Measurements from ENCODE around the gene SUGCT.

Gene SUGCT

GRCh38 chr7:40842641-40843040, 707.8 kb downstream of the SUGCT start:
- in situ Hi-C loops (cut with HindIII; ENCODE audit: low sequenced_read_pairs), result no loop called here

GRCh38 chr7:40843338-40843985, 708.7 kb downstream of the SUGCT start:
- in situ Hi-C loops (cut with HindIII; ENCODE audit: low sequenced_read_pairs), result no loop called here

GRCh38 chr7:40845943-40846342, 711.1 kb downstream of the SUGCT start:
- in situ Hi-C loops (cut with HindIII; ENCODE audit: low sequenced_read_pairs), result no loop called here

GRCh38 chr7:40847921-40848320, 713.1 kb downstream of the SUGCT start:
- in situ Hi-C loops (cut with HindIII; ENCODE audit: low sequenced_read_pairs), result no loop called here

- in situ Hi-C loops (cut with HindIII; ENCODE audit: low sequenced_read_pairs), result no loop called here
Measured at GRCh38 chr7:40848541-40849221, 713.9 kb downstream of the SUGCT start.

GRCh38 chr7:40850017-40850416, 715.2 kb downstream of the SUGCT start:
- in situ Hi-C loops (cut with HindIII; ENCODE audit: low sequenced_read_pairs), result no loop called here

- in situ Hi-C loops (cut with HindIII; ENCODE audit: low sequenced_read_pairs), result no loop called here
Measured at GRCh38 chr7:40851001-40851400, 716.2 kb downstream of the SUGCT start.

- in situ Hi-C loops (cut with HindIII; ENCODE audit: low sequenced_read_pairs), result no loop called here
Measured at GRCh38 chr7:40859076-40859475, 724.3 kb downstream of the SUGCT start.

GRCh38 chr7:40859965-40860543, 725.2 kb downstream of the SUGCT start:
- in situ Hi-C loops (cut with HindIII; ENCODE audit: low sequenced_read_pairs), result no loop called here

GRCh38 chr7:40865441-40866233, 730.8 kb downstream of the SUGCT start:
- in situ Hi-C loops (cut with HindIII; ENCODE audit: low sequenced_read_pairs), result no loop called here

- in situ Hi-C loops (cut with HindIII; ENCODE audit: low sequenced_read_pairs), result no loop called here
Measured at GRCh38 chr7:40866601-40867000, 731.8 kb downstream of the SUGCT start.

- in situ Hi-C loops (cut with HindIII; ENCODE audit: low sequenced_read_pairs), result no loop called here
Measured at GRCh38 chr7:40870108-40870507, 735.3 kb downstream of the SUGCT start.

GRCh38 chr7:40873248-40873647, 738.4 kb downstream of the SUGCT start:
- in situ Hi-C loops (cut with HindIII; ENCODE audit: low sequenced_read_pairs), result no loop called here

GRCh38 chr7:40874756-40875155, 740.0 kb downstream of the SUGCT start:
- in situ Hi-C loops (cut with HindIII; ENCODE audit: low sequenced_read_pairs), result no loop called here

GRCh38 chr7:40876601-40877000, 741.8 kb downstream of the SUGCT start:
- in situ Hi-C loops (cut with HindIII; ENCODE audit: low sequenced_read_pairs), result no loop called here

GRCh38 chr7:40879941-40880543, 745.2 kb downstream of the SUGCT start:
- in situ Hi-C loops (cut with HindIII; ENCODE audit: low sequenced_read_pairs), result no loop called here

- in situ Hi-C loops (cut with HindIII; ENCODE audit: low sequenced_read_pairs), result no loop called here
Measured at GRCh38 chr7:40880581-40880980, 745.8 kb downstream of the SUGCT start.

GRCh38 chr7:40881405-40881926, 746.7 kb downstream of the SUGCT start:
- in situ Hi-C loops (cut with HindIII; ENCODE audit: low sequenced_read_pairs), result no loop called here

- in situ Hi-C loops (cut with HindIII; ENCODE audit: low sequenced_read_pairs), result no loop called here
Measured at GRCh38 chr7:40882071-40882658, 747.4 kb downstream of the SUGCT start.

GRCh38 chr7:40883826-40884225, 749.0 kb downstream of the SUGCT start:
- in situ Hi-C loops (cut with HindIII; ENCODE audit: low sequenced_read_pairs), result no loop called here
